B cell (primary cell): ENCODE data around the gene CTSA. TPM values are rescaled to one million over a fixed set of nuclear protein-coding genes. Genes with fewer than 3 reads are reported as not detected.

Experiments
- ATAC-seq: fragments of 200-7000 bp; cut with Tn5 transposase; one replicate; pipeline ENCODE4 v1.10.0; 2021; ENCODE audit warnings: low read depth, mild to moderate bottlenecking, moderate number of reproducible peaks, moderate library complexity
- CTCF ChIA-PET: fragments of 350-600 bp; sonication (Branson Sonifier 250); formaldehyde crosslinking; loops from one replicate; lab custom pipeline; 2021; ENCODE audit warnings: antibody characterized with exemption, inconsistent platforms; lab: Charles Lee
- POLR2A ChIA-PET: fragments of 350-600 bp; sonication (Branson Sonifier 250); formaldehyde crosslinking; loops from one replicate; lab custom pipeline; 2021; ENCODE audit warnings: antibody characterized with exemption; lab: Charles Lee
- DNase-seq: peaks from one replicate; pipeline ENCODE4 v3.0.0; 2013
- H2AFZ ChIP-seq: 2 replicates; pipeline ENCODE4 v1.6.1; 2012; ENCODE audit warnings: mild to moderate bottlenecking, low read depth, low read length; ENCODE audit not compliant: insufficient read depth, poor library complexity, severe bottlenecking
- H3K27ac ChIP-seq, 2 donors: 1 replicate in 1 of 2; 2 replicates in 1 of 2; pipeline ENCODE4 v1.5.1; 2012 to 2013; ENCODE audit warnings: low read length in 2 of 2, mild to moderate bottlenecking in 2 of 2, moderate library complexity in 1 of 2
- H3K27me3 ChIP-seq, 4 experiments: fragments of 200-600 bp in 1 of 4; sonication (generic) in 1 of 4; replicated peaks in 1 of 4; 1 replicate in 2 of 4; 2 replicates in 2 of 4; pipeline versions ENCODE4 v1.6.1 to v1.7.0; 2013 to 2016; ENCODE audit warnings: low read length in 3 of 4, mild to moderate bottlenecking in 2 of 4, mixed read lengths in 1 of 4, moderate library complexity in 1 of 4; ENCODE audit not compliant: insufficient read depth in 4 of 4, control insufficient read depth in 3 of 4; ENCODE audit errors: control extremely low read depth in 1 of 4
- H3K36me3 ChIP-seq, 2 experiments: replicated peaks in 1 of 2; 1 replicate in 1 of 2; 2 replicates in 1 of 2; pipeline versions ENCODE4 v1.6.1 to v1.7.1; 2013; ENCODE audit warnings: low read length in 1 of 2; ENCODE audit not compliant: insufficient read depth in 2 of 2, control insufficient read depth in 1 of 2; ENCODE audit errors: control extremely low read depth in 1 of 2, extremely low read depth in 1 of 2
- H3K4me1 ChIP-seq, 2 donors: fragments of 200-600 bp in 1 of 2; sonication (generic) in 1 of 2; 1 replicate in 1 of 2; 2 replicates in 1 of 2; pipeline versions ENCODE4 v1.5.1 to v1.6.1; 2013 to 2017; ENCODE audit warnings: low read length in 2 of 2; ENCODE audit not compliant: control insufficient read depth in 2 of 2, insufficient read depth in 2 of 2
- H3K4me2 ChIP-seq: replicated peaks from 2 replicates; pipeline ENCODE3; 2012; ENCODE audit warnings: mild to moderate bottlenecking, low read depth, low read length; ENCODE audit not compliant: poor library complexity, severe bottlenecking
- H3K4me3 ChIP-seq, 5 experiments: fragments of 200-600 bp in 1 of 5; sonication (generic) in 1 of 5; 1 replicate in 3 of 5; 2 replicates in 2 of 5; pipeline versions ENCODE4 v1.5.1 to v1.7.0; 2011 to 2016; ENCODE audit warnings: low read length in 4 of 5, mild to moderate bottlenecking in 4 of 5, low read depth in 2 of 5, control low read depth in 1 of 5, moderate library complexity in 1 of 5; ENCODE audit not compliant: insufficient read depth in 1 of 5; ENCODE audit errors: control extremely low read depth in 1 of 5, extremely low read depth in 1 of 5
- H3K79me2 ChIP-seq: fragments of 200-600 bp; sonication (generic); one replicate; pipeline ENCODE4 v1.6.0; 2016; ENCODE audit warnings: low read length; ENCODE audit not compliant: control insufficient read depth, insufficient read depth
- H3K9ac ChIP-seq: fragments of 200-600 bp; sonication (generic); 2 replicates; pipeline ENCODE4 v1.6.1; 2017; ENCODE audit warnings: mild to moderate bottlenecking, low read length, moderate library complexity
- H3K9me3 ChIP-seq, 3 donors: one replicate each; pipeline versions ENCODE4 v1.6.1 to v1.7.1; 2013; ENCODE audit warnings: low read length in 2 of 3; ENCODE audit not compliant: control insufficient read depth in 2 of 3, insufficient read depth in 1 of 3; ENCODE audit errors: control extremely low read depth in 1 of 3
- H4K20me1 ChIP-seq: 2 replicates; pipeline ENCODE4 v1.6.0; 2012; ENCODE audit warnings: mild to moderate bottlenecking, low read length; ENCODE audit not compliant: insufficient read depth, control insufficient read depth, poor library complexity, severe bottlenecking
- H3K27ac Mint-ChIP-seq: one replicate; pipeline ENCODE4 v1.8.0; 2021; ENCODE audit warnings: mixed read lengths
- H3K27me3 Mint-ChIP-seq: one replicate; pipeline ENCODE4 v1.8.0; 2021; ENCODE audit warnings: mixed read lengths
- H3K4me1 Mint-ChIP-seq: one replicate; pipeline ENCODE4 v1.8.0; 2021; ENCODE audit warnings: mixed read lengths
- H3K4me3 Mint-ChIP-seq: one replicate; pipeline ENCODE4 v1.8.0; 2021; ENCODE audit warnings: mixed read lengths
- H3K9me3 Mint-ChIP-seq: one replicate; pipeline ENCODE4 v1.8.0; 2022; ENCODE audit warnings: mixed read lengths; ENCODE audit not compliant: insufficient read depth
- EZH2 ChIP-seq: IDR thresholded peaks from 2 replicates; pipeline ENCODE4 v1.6.1; 2012; ENCODE audit warnings: borderline replicate concordance, low read depth, mild to moderate bottlenecking, moderate library complexity, low read length; ENCODE audit not compliant: insufficient read depth, poor library complexity, severe bottlenecking
- WGBS: methylation state at CpG from one replicate; pipeline ENCODE4 v1.1.5; 2013; ENCODE audit warnings: missing lambda C conversion rate; ENCODE audit not compliant: insufficient coverage; 5-methylcytosine and 5-hydroxymethylcytosine counted together
- intact Hi-C: fragments of 100-400 bp; cut with micrococcal nuclease; formaldehyde crosslinking; loops from one replicate; pipeline ENCODE4 v1.10.0; 2022
- polyA plus RNA-seq: library from polyadenylated mRNA; depleted of rRNA; stranded (reverse); fragments of >200 nt; gene quantifications from 2 replicates; pipeline ENCODE4 v1.2.3, GENCODE V29; 2012
- total RNA-seq, 2 donors: library from RNA; stranded (reverse); fragments of 120-200 nt in 1 of 2; gene quantifications; 1 replicate in 1 of 2; 2 replicates in 1 of 2; pipeline versions ENCODE4 v1.2.3 to v1.2.4, GENCODE V29; 2013 to 2022
- TF ChIP-seq, protein P1 (sequence below): fragments of 200-600 bp; IDR thresholded peaks from one replicate; pipeline ENCODE4 v1.8.0; 2022; ENCODE audit warnings: antibody characterized with exemption, mild to moderate bottlenecking

CTSA gene
- total and polyA plus RNA-seq, 2 donors (not counting 1 experiment from before 2014, with no cell fraction given), result 100 to 107 TPM

DNA sequence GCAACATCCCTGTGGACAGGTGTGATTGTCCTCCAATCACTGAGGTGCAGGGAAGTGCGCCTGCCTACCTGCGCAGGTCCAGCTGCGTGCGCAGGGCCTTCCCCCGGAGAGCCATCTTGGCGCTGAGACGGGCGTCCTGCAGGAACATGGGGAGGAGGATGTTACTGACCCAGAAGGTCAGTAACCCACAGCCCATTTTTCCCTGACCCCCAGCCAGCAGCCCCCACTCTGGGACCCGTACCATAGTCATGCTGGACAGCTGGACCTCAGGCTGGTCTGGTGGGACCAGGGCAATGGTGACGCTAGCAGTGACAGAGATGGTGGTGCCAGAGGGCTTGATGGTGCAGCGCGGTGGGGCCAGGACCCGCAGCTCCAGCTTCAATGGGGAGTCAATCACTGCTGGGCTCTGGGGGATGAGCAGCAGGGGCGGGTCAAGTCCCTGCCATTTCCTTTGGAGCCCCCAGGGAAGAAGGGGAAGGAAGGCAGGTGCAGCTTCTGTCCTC, 11.1 kb downstream of the CTSA start:
- Histone ChIP-seq H3K36me3 (peaks cover 0 to 8% of the 10 kb centered on the region in 2 experiments), H3K9ac (no peak overlapping the region), H4K20me1 (no peaks in the 10 kb centered on the region), H3K27ac (no peak overlapping the region), H3K4me1 (peaks cover 0 to 7% of the 10 kb centered on the region in 2 donors), H2AFZ (no peak overlapping the region), H3K4me2 (no peak overlapping the region), H3K9me3 (no peaks in the 10 kb centered on the region), H3K27me3 (no peaks in the 10 kb centered on the region), H3K79me2 (no peaks in the 10 kb centered on the region), H3K4me3 (no peak overlapping the region)
- intact Hi-C loops, result no loop called here
- Mint-ChIP-seq H3K27ac (no peak overlapping the region), H3K4me3 (no peak overlapping the region), H3K4me1 (peaks cover 9% of the 10 kb centered on the region), H3K27me3 (no peaks in the 10 kb centered on the region), H3K9me3 (no peaks in the 10 kb centered on the region)
- ChIA-PET CTCF (interaction anchor here (0.6 to 1.4 kb wide), 2 partner anchors 68 to 204 kb away, joined by 3 to 4 read pairs; no protein-coding TSS in a partner anchor), POLR2A (no interaction called here)
- ATAC-seq, result no peak
- DNase-seq, result no peak
- 82% methylated on average over 14 of the region's 14 CpGs for WGBS
- TF ChIP-seq EZH2, result no peak
- TF ChIP-seq, protein P1, sequence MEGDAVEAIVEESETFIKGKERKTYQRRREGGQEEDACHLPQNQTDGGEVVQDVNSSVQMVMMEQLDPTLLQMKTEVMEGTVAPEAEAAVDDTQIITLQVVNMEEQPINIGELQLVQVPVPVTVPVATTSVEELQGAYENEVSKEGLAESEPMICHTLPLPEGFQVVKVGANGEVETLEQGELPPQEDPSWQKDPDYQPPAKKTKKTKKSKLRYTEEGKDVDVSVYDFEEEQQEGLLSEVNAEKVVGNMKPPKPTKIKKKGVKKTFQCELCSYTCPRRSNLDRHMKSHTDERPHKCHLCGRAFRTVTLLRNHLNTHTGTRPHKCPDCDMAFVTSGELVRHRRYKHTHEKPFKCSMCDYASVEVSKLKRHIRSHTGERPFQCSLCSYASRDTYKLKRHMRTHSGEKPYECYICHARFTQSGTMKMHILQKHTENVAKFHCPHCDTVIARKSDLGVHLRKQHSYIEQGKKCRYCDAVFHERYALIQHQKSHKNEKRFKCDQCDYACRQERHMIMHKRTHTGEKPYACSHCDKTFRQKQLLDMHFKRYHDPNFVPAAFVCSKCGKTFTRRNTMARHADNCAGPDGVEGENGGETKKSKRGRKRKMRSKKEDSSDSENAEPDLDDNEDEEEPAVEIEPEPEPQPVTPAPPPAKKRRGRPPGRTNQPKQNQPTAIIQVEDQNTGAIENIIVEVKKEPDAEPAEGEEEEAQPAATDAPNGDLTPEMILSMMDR, result no peak

DNA sequence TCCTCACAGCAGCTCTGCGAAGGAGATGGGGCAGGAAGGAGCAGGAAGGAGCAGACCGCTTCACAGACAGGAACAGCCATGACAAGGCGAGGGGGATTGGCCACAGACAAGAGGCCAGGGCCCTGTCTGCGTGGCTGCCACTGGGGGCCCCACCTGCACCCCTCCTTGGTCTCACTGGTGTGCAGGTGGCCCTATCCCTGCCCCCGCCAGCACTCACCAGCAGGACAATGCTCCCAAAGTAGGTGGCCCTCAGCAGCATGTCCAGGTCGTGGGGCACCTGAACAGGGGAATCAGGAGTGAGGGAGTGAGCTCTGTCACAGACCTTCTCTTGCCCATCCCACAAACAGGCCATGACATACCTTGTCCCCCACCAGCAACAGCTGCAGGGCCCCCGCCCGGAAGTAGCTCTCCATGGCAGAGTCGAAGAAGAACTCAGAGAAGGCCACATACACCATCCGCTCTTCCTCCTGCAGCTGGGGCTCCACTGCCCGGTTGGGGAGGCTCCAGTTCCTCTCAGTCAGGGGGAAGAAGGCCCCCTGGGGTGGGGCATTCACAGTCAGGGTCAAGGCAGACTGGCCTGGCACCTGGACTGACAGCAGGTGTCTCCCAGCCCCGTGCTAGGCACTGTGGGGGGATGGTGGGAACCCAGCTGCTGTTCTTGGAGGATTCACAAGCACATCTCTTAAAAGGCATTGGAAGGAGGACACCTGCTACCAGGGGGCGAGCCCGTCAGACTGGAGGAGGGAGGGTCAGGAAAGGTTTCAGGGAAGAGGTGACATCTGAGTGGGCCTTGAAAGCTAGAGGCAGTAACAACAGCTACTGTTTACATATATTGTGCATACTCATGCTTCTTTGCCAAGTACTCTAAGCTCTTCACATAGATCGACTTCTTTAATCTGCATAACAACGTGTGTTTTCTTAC, 13.7 kb downstream of the CTSA start:
- no peak overlapping the region for H3K27ac ChIP-seq
- intact Hi-C loops, result no loop called here
- no peaks in the 10 kb centered on the region for H3K36me3 ChIP-seq
- DNase-seq (no peak), ATAC-seq (no peak)
- H3K4me1 ChIP-seq, result peaks cover 0 to 7% of the 10 kb centered on the region in 2 donors
- H4K20me1 ChIP-seq, result no peaks in the 10 kb centered on the region
- no peaks in the 10 kb centered on the region for H3K27me3 Mint-ChIP-seq
- no peak overlapping the region for H2AFZ ChIP-seq
- CTCF ChIA-PET, result interaction anchor here (1.0 kb wide), 1 partner anchor 17 kb away, joined by 7 read pairs; no protein-coding TSS in a partner anchor
- no peaks in the 10 kb centered on the region for H3K79me2 ChIP-seq
- no peak overlapping the region for H3K4me3 ChIP-seq
- no peak overlapping the region for H3K27ac Mint-ChIP-seq
- no peak overlapping the region for H3K4me2 ChIP-seq
- POLR2A ChIA-PET, result no interaction called here
- no peaks in the 10 kb centered on the region for H3K27me3 ChIP-seq
- no peaks in the 10 kb centered on the region for H3K9me3 ChIP-seq
- H3K4me1 Mint-ChIP-seq, result peaks cover 9% of the 10 kb centered on the region
- H3K9ac ChIP-seq, result no peak overlapping the region
- WGBS, result 69% methylated on average over 11 of the region's 16 CpGs
- no peaks in the 10 kb centered on the region for H3K9me3 Mint-ChIP-seq
- no peak for TF ChIP-seq EZH2
- TF ChIP-seq, protein P1, result no peak
- H3K4me3 Mint-ChIP-seq, result no peak overlapping the region
